ENCODE results near the gene P2RX7. TPM values are rescaled to one million over a fixed set of nuclear protein-coding genes. Genes with fewer than 3 reads are reported as not detected.

The P2RX7 gene
- total RNA-seq, 1 experiment from 2014 or later = not detected

DNA sequence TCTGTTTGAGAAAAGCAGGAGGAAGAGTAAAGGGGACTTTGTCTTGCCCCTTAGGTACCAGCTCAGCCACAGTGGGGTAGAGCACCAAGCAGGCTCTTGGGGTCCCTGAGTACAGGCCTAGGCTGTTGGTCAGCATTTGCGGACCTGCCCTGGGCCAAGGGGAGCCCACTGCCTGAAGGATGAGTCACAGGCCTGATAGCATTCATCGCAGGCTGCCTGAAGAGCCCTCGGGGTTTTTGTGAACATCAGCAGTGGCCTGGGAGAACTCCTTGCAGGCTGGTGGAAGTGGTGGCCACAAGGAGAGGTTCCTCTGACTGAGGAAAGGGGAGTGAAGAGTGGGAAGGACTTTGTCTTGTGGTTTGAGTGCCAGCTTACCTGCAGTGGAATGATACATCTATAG, 25.0 kb upstream of the P2RX7 start:
- Mint-ChIP-seq H3K4me1 (ENCODE audit: low read depth, unreplicated experiment) (peaks cover 7% of the 10 kb centered on the region), H3K36me3 (ENCODE audit: insufficient read depth, unreplicated experiment) (no peaks in the 10 kb centered on the region), H3K27me3 (ENCODE audit: unreplicated experiment) (no peaks in the 10 kb centered on the region), H3K27ac (ENCODE audit: unreplicated experiment) (no peak overlapping the region), H3K9me3 (ENCODE audit: low read depth, unreplicated experiment) (no peaks in the 10 kb centered on the region), H3K4me3 (ENCODE audit: low read depth, unreplicated experiment) (no peak overlapping the region)
- DNase-seq = no peak
- no TSS peak for BruUV-seq (replicated peaks)
- TF ChIP-seq, protein P1, sequence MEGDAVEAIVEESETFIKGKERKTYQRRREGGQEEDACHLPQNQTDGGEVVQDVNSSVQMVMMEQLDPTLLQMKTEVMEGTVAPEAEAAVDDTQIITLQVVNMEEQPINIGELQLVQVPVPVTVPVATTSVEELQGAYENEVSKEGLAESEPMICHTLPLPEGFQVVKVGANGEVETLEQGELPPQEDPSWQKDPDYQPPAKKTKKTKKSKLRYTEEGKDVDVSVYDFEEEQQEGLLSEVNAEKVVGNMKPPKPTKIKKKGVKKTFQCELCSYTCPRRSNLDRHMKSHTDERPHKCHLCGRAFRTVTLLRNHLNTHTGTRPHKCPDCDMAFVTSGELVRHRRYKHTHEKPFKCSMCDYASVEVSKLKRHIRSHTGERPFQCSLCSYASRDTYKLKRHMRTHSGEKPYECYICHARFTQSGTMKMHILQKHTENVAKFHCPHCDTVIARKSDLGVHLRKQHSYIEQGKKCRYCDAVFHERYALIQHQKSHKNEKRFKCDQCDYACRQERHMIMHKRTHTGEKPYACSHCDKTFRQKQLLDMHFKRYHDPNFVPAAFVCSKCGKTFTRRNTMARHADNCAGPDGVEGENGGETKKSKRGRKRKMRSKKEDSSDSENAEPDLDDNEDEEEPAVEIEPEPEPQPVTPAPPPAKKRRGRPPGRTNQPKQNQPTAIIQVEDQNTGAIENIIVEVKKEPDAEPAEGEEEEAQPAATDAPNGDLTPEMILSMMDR (IDR thresholded peaks at IDR 0.05; ENCODE audit: unreplicated experiment) = no peak
- intact Hi-C loops (cut with micrococcal nuclease; ENCODE audit: unreplicated experiment) = no loop called here
- CTCF ChIA-PET = no interaction called here

DNA sequence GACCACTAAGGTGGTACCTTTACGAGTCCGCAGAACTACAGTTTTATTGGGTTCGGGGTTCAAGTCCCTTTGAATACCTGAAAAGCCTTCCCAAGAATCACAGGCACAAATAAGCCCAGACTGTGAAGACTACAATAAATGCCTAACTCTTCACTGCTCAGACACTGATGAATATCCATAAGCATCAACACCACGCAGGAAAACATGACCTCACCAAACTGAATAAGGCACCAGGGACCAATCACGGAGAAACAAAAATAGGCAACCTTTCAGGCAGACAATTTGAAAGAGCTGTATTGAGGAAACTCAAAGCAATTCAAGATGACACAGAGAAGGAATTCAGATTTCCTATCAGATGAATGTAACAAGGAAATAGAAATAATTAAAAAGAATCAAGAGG, 24.2 kb upstream of the P2RX7 start:
- DNase-seq = no peak
- TF ChIP-seq, protein P1 (IDR thresholded peaks at IDR 0.05; ENCODE audit: unreplicated experiment) = no peak
- H3K27ac Mint-ChIP-seq (ENCODE audit: unreplicated experiment) = no peak overlapping the region
- no peaks in the 10 kb centered on the region for H3K9me3 Mint-ChIP-seq (ENCODE audit: low read depth, unreplicated experiment)
- no peaks in the 10 kb centered on the region for H3K27me3 Mint-ChIP-seq (ENCODE audit: unreplicated experiment)
- CTCF ChIA-PET = no interaction called here
- peaks cover 7% of the 10 kb centered on the region for H3K4me1 Mint-ChIP-seq (ENCODE audit: low read depth, unreplicated experiment)
- intact Hi-C loops (cut with micrococcal nuclease; ENCODE audit: unreplicated experiment) = no loop called here
- BruUV-seq (replicated peaks) = no TSS peak
- H3K36me3 Mint-ChIP-seq (ENCODE audit: insufficient read depth, unreplicated experiment) = no peaks in the 10 kb centered on the region
- H3K4me3 Mint-ChIP-seq (ENCODE audit: low read depth, unreplicated experiment) = no peak overlapping the region

DNA sequence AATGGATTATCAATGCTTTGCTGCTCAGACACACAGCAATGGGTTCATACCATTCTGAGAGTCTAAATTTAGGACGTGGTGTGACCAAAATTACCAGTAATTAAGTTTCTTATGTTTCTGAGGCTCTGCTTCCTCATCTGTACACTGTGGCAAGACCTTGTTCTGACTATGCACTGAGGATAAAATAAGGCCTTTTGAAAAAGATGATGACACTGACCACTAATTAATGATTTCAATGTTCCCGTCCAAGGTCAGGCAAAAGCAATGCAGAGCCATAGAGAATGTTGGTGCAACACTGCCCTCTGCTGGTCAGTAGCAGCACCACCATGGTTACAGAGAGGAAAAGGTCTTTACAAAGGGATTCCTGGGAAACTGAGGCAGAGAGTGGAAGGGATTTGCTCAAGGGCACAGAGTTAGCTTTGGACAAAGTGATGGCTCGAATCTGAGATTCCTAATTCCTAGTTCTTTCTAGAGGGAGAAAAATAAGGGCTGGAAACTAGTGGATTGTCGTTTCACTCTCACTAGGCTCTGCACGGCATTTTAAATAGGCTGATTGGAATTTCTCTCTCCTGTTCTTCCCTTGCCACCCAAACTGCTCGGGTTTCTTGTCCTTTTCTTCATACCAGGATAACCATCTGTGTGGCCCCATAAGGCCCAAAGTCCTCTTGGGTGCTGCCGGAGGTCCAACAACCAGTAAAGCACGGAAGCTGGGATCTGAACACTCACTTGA, 22.3 kb upstream of the P2RX7 start:
- peaks cover 7% of the 10 kb centered on the region for H3K4me1 Mint-ChIP-seq (ENCODE audit: low read depth, unreplicated experiment)
- DNase-seq = peak; percentile 72
- H3K27me3 Mint-ChIP-seq (ENCODE audit: unreplicated experiment) = no peaks in the 10 kb centered on the region
- H3K36me3 Mint-ChIP-seq (ENCODE audit: insufficient read depth, unreplicated experiment) = no peaks in the 10 kb centered on the region
- CTCF ChIA-PET = interaction anchor here (0.6 kb wide), 2 partner anchors 105 to 379 kb away, joined by 3 to 4 read pairs; no protein-coding TSS in a partner anchor
- BruUV-seq (replicated peaks) = no TSS peak
- no peak overlapping the region for H3K4me3 Mint-ChIP-seq (ENCODE audit: low read depth, unreplicated experiment)
- intact Hi-C loops (cut with micrococcal nuclease; ENCODE audit: unreplicated experiment) = loop anchor here (1.0 to 5.0 kb wide), 3 partner anchors 48 to 526 kb away; no protein-coding TSS in a partner anchor
- peak overlapping the region; percentile 13 for H3K27ac Mint-ChIP-seq (ENCODE audit: unreplicated experiment)
- TF ChIP-seq, protein P1 (IDR thresholded peaks at IDR 0.05; ENCODE audit: unreplicated experiment) = peak; percentile 94
- H3K9me3 Mint-ChIP-seq (ENCODE audit: low read depth, unreplicated experiment) = no peaks in the 10 kb centered on the region

DNA sequence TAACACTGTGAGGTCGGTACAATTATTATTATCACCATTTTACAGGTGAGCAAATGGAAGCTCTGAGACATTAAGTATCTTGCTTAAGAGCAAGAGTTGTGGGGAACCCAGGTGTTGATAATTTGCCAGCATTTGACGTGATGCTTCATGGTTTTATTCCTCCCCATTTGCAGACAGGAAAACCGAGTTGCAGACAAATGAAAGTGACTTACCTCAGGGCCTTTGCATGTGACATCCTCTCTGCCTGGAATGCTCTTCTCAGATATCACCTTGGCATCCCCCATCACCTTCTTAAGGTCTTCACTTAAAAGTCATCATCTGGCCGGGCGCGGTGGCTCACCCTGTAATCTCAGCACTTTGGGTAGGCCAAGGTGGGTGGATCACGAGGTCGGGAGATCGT, 21.0 kb upstream of the P2RX7 start:
- H3K36me3 Mint-ChIP-seq (ENCODE audit: insufficient read depth, unreplicated experiment) = no peaks in the 10 kb centered on the region
- H3K27me3 Mint-ChIP-seq (ENCODE audit: unreplicated experiment) = no peaks in the 10 kb centered on the region
- intact Hi-C loops (cut with micrococcal nuclease; ENCODE audit: unreplicated experiment) = loop anchor here (5.0 kb wide), 2 partner anchors 49 to 104 kb away; no protein-coding TSS in a partner anchor
- H3K9me3 Mint-ChIP-seq (ENCODE audit: low read depth, unreplicated experiment) = no peaks in the 10 kb centered on the region
- no peak overlapping the region for H3K27ac Mint-ChIP-seq (ENCODE audit: unreplicated experiment)
- CTCF ChIA-PET = interaction anchor here (0.6 kb wide), 1 partner anchor 281 kb away, joined by 6 read pairs; no protein-coding TSS in a partner anchor
- TF ChIP-seq, protein P1 (IDR thresholded peaks at IDR 0.05; ENCODE audit: unreplicated experiment) = no peak
- no peak overlapping the region for H3K4me3 Mint-ChIP-seq (ENCODE audit: low read depth, unreplicated experiment)
- BruUV-seq (replicated peaks) = no TSS peak
- peaks cover 11% of the 10 kb centered on the region for H3K4me1 Mint-ChIP-seq (ENCODE audit: low read depth, unreplicated experiment)
- no peak for DNase-seq

Data from Calu3 (cell line).